GM12864 (cell line): Measurements from ENCODE around the gene SYT9.
A peak's percentile ranks its signal among the peaks of the same experiment; 100 is the strongest.

ENCODE experiments used
- DNase-seq: peaks from one replicate; pipeline ENCODE4 v3.0.0-alpha.2; 2011; ENCODE audit warnings: low read depth
- H3K4me3 ChIP-seq: 2 replicates; pipeline ENCODE4 v1.5.1; 2011; ENCODE audit warnings: mild to moderate bottlenecking, low read depth, low read length, control low read depth
- CTCF ChIP-seq: IDR thresholded peaks from 2 replicates; pipeline ENCODE4 v1.5.1; 2011; ENCODE audit warnings: low read depth, mild to moderate bottlenecking, moderate library complexity, low read length, control low read depth, inconsistent platforms; ENCODE audit errors: missing control alignments

Gene SYT9

GRCh38 chr11:7493670-7494069 lies 242.0 kb downstream of the SYT9 start:
- no peak for TF ChIP-seq CTCF
- no peak for DNase-seq
- no peak overlapping the region for H3K4me3 ChIP-seq

DNA sequence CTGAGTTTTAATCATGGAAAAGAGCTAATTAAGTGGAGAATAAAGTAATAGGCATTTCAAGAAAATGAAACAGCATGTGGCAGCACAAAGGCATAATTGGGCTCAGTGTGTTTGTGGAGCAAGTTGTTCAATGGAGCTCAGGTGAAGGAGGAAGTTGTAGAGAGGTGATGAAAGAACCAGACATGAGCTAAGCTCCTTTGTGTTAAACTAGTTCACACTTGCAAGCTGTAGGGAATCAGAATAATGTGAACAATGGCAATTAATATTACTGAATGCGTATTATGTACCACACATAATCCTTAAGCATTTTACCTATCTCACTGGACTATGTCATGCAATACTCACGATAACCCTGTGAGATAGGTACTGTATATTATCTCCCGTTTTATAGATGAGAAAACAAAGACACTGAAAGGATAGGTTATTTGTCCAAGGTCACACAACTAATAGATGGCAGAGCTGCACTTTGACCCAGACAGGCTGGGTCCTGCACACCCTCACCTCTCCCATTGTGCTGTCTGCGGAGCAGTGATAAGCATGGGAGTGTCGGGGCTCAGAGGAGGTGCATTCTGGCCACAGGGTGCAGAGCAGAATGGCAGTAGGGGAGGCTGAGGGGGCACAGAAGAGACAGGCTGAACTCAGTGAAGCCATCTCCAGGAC lies 242.5 kb downstream of the SYT9 start:
- no peak for DNase-seq
- no peak for TF ChIP-seq CTCF
- no peak overlapping the region for H3K4me3 ChIP-seq

- no peak for TF ChIP-seq CTCF
- DNase-seq = peak; percentile 57
- H3K4me3 ChIP-seq = no peak overlapping the region
Measured at GRCh38 chr11:7495882-7496551, 244.3 kb downstream of the SYT9 start.

- H3K4me3 ChIP-seq = no peak overlapping the region
- no peak for DNase-seq
- TF ChIP-seq CTCF = no peak
Measured at GRCh38 chr11:7498193-7498592, 246.5 kb downstream of the SYT9 start.

DNA sequence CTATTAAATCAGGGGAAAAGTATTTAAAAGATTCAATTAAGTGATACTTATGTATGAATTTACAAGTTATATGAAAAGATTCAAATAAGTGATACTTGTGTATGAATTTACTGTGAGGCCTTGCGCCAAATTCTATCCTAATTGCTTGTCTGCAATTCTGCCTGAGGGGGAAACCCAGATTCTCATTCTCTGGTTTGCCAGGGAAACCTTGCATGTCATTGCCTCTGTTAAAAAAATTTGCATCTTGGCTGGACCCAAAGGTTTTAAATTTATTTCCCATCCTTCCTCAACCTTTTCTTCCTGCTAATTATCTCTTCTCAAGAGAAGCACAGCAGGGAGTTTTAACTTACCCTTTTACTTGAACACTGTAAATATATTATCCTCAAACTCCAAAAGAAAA lies 247.4 kb downstream of the SYT9 start:
- no peak for DNase-seq
- no peak overlapping the region for H3K4me3 ChIP-seq
- TF ChIP-seq CTCF = no peak

GRCh38 chr11:7500251-7500650 lies 248.5 kb downstream of the SYT9 start:
- H3K4me3 ChIP-seq = no peak overlapping the region
- no peak for DNase-seq
- no peak for TF ChIP-seq CTCF

DNA sequence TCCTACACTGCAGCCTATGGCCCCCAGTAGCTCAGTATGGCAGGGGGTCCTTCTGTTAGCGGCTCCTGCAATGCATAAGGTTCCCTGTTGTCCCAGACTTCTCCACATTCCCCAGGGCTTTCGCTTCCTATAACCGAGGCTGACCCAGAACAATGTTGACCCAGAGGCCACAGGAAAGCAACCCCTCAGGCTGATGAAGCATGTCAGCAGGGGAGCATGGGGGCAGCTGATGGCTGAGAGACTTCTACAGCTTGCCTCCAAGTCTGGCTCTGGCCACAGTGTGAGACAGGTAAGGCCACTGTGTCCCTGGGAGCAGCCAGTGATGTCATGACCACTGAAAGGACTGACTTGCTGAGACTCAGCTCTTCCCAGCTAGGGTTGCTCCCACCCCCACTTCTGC lies 249.5 kb downstream of the SYT9 start:
- H3K4me3 ChIP-seq = no peak overlapping the region
- TF ChIP-seq CTCF = no peak
- DNase-seq = no peak
